ENCODE measurements around the gene BMP8B. TPM values are rescaled to one million over a fixed set of nuclear protein-coding genes. Genes with fewer than 3 reads are reported as not detected.
"Not testable (repeated sequence)": the region's sequence is repeated elsewhere in the genome, so short reads cannot be mapped to it uniquely, and the experiment has no call there.

The BMP8B gene
- total RNA-seq, 2 experiments from 2014 or later, result 0.91 to 0.94 TPM

DNA sequence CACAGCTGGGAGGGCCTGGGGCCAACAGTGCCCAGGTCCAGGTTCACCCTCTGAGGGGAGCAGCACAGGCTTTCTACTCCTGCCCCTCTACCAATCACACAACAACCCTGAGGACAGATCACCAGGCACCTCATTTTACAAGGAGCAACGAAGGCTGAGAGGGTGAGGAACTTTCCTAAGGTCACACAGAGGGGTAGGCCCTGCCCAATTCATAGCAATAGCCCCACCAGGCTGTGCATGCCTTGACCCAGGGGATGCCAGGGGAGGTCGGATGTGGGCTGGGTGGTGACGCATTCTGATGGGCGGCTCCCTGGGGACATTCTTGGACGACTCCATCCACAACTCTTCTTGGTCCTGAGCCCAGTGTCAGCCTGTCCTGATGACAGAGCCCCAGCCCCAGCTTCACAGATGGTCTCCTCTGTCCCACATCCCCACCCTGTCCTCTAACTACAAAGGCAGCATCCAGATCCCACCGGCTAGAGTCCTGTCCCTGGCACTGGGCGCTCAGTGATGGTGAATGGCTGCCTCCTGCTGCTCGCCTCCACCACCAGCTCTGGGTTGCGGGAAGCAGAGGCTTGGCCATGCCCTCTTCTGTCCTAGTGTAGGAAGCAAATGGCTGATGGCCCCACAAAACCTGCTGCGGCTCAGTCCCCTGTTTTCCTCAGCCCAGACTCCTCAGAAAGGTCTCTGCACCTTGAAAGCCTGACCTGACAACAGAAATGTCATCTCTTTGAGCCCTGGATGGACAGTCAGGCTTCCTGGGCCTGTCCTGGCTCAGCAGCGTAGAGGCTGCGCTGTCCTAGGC is 2.2 kb downstream of the BMP8B start:
- POLR2A ChIA-PET, result not testable (repeated sequence)
- CTCF ChIA-PET, result interaction anchor here (2.5 kb wide), 1 partner anchor 12 kb away, joined by 9 read pairs; no protein-coding TSS in a partner anchor

GRCh38 chr1:39782685-39783084 is 6.0 kb downstream of the BMP8B start:
- POLR2A ChIA-PET, result not testable (repeated sequence)

GRCh38 chr1:39782103-39782502 is 6.6 kb downstream of the BMP8B start:
- ChIA-PET POLR2A (no interaction called here), CTCF (interaction anchor here (1.7 kb wide), 1 partner anchor 17 kb away, joined by 3 read pairs; no protein-coding TSS in a partner anchor)

More at GRCh38 chr1:39782685-39783084, 6.0 kb downstream of the BMP8B start:
- CTCF ChIA-PET, result interaction anchor here (1.7 kb wide), 1 partner anchor 16 kb away, joined by 3 read pairs; no protein-coding TSS in a partner anchor

DNA sequence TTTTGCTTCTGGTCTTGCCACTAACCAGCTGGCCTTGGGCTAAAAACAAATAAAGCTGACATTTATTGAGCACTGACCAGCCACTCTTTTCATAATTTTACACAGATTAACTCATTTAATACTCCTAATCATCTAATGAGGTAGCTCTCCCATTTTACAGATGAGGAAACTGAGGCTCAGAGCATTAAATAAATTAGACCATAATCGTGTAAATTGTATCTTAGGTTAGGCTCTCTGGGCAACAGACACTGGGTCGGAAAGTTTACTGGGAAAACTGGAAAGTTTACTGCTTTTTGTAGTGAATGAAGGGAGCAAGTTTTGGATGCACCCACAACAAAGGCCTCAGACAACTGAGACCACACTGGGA is 7.3 kb downstream of the BMP8B start:
- ChIA-PET CTCF (no interaction called here), POLR2A (no interaction called here)

GRCh38 chr1:39779821-39780220 is 8.8 kb downstream of the BMP8B start:
- ChIA-PET CTCF (no interaction called here), POLR2A (no interaction called here)

GRCh38 chr1:39779137-39779536 is 9.5 kb downstream of the BMP8B start:
- CTCF ChIA-PET, result no interaction called here
- POLR2A ChIA-PET, result no interaction called here

GRCh38 chr1:39778463-39779099 is 10.1 kb downstream of the BMP8B start:
- CTCF ChIA-PET, POLR2A ChIA-PET: not testable (repeated sequence)

DNA sequence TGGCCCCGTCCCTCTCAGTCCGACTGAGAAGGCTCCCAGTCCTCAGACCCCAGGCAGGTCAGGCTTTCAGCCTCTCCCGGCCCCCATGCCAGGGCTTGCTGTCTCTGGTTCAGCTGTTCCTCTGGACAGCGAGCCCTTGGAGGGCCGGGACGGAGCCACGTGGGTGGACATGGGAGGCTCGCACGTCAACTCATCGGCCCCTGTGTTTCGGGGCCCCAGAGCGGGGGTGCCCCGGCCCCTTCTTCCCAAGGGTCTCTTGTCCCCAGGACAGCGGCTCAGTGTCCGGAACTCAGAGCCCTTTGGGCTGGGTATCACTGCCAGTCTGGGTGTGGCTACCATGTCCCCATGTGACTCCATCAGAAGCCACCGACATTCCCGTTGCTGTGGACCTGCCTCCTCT is 10.8 kb downstream of the BMP8B start:
- CTCF ChIA-PET, POLR2A ChIA-PET: not testable (repeated sequence)

DNA sequence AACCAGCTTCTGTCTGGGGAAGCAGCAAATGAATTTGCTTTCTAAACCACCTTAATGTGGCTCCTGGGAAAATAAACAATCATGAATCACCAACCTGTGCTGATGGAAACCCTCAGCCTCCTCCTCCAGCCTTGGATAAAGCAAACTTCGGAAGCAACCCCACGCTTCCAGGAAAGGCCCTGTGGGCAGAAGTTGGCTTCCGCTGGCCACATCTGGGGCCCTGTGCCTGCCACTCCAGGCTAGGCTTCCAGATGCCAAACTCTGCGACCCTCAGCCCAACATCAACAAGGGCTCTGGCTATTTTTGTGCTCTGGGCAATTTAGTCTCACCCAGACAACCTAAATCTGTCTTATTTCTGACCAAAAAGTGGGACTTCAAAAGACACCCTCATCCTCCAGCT is 11.4 kb downstream of the BMP8B start:
- ChIA-PET POLR2A (no interaction called here), CTCF (no interaction called here)

DNA sequence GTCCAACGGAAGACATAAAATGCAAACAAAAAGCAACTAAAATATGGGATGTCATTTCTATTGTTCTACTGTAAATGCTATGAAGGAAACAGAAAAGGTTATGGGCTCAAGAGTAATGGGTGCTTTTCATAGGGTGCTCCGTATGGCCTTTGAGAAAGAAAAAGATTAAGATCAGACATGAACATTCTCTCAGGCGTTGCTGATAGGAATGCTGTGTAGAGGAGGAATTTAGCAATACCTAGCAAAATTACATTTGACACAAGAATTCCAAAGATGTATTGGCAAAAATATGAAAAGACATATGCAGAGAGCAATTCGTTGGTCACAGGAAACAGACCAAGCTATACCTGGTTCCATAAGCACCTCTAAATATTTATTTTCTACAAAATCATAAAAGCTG is 11.8 kb downstream of the BMP8B start:
- ChIA-PET POLR2A (no interaction called here), CTCF (no interaction called here)

GRCh38 chr1:39776400-39776713 is 12.3 kb downstream of the BMP8B start:
- ChIA-PET POLR2A (no interaction called here), CTCF (no interaction called here)

GRCh38 chr1:39775676-39776399 is 12.8 kb downstream of the BMP8B start:
- POLR2A ChIA-PET, result not testable (repeated sequence)

DNA sequence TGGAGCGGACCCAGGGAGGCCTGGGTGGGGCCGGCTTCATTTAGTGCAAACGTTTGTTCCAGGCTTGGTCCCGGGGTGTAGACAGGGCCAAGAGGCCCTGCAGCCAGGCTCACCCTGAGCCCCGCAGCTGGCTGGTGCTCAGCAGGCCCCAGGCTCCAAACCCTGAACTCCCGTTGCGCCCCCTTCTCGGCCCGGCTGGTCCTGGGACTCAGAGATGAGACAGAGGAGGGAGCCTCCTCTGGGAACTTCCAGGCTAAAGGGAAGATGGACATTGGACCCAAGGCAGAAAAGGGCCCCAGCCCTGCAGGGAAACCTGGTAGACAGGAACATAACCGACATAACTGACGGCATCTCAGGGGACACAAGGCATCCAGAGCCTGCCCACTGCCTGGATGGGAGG is 13.5 kb downstream of the BMP8B start:
- POLR2A ChIA-PET, CTCF ChIA-PET: not testable (repeated sequence)

More at GRCh38 chr1:39775676-39776399, 12.8 kb downstream of the BMP8B start:
- CTCF ChIA-PET, result not testable (repeated sequence)

DNA sequence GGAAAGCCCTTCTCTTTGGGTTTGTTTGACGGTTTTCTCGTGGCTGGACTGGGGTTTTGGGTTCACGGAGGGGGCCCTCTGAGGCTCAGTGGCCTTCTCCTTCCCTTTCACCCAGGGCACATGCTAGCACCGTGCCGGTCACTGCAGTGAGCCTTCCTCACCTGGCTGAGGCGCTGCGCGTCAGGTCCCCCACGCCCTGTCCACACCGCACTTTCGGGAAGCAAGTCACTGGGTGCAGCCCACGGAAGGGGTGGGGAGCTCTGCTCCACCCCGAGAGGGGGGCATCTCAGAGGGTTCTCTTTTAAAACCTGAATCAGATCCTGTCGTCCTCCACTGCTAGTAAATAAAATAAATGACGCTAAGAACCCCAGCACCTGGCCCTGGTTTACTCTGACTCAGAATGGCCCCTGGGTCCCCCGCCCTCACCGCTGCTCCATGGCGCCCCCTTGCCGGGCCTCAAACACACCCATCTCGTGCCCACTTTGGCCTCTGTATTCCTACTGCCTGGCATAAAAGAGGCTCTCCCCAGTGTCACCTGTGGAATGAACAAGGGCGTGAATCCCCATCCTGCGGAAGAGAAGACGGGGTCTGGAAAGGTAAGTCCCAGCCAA is 15.2 kb downstream of the BMP8B start:
- CTCF ChIA-PET, POLR2A ChIA-PET: not testable (repeated sequence)

DNA sequence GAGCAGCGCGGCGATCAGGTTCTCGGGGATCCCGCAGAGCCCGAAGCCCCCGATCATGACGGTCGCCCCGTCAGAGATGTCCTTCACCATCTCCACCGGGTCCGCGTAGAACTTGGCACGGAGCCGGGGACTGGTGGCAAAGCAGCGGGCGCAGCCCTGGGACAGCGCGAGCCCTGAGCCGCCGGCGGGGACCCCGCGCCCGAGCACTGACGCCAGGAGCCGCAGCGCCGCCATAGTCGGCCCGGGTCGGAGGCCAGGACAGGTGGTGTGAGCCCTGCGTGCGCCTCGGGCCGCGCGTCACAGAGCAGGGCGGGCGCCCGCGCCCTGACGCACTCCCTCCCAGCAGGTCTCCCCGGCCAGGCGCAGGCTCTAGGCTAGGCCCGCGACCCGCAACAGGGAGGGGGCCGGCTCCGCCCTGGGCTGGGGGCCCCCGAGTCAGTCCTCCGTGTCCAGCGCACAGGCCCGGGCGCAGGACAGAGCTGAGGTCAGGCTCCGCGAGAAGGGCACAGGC is 17.6 kb downstream of the BMP8B start, which contains the start of gene OXCT2:
OXCT2 (minus strand) TSS at position 327 of the 511 bp plus-strand sequence; CDS start at position 234, 93 bp downstream.
- CTCF ChIA-PET, result not testable (repeated sequence)
- POLR2A ChIA-PET, result interaction anchor here (0.6 kb wide), 1 partner anchor 80 kb away, joined by 3 read pairs; the partner anchor contains the start of gene HPCAL4

DNA sequence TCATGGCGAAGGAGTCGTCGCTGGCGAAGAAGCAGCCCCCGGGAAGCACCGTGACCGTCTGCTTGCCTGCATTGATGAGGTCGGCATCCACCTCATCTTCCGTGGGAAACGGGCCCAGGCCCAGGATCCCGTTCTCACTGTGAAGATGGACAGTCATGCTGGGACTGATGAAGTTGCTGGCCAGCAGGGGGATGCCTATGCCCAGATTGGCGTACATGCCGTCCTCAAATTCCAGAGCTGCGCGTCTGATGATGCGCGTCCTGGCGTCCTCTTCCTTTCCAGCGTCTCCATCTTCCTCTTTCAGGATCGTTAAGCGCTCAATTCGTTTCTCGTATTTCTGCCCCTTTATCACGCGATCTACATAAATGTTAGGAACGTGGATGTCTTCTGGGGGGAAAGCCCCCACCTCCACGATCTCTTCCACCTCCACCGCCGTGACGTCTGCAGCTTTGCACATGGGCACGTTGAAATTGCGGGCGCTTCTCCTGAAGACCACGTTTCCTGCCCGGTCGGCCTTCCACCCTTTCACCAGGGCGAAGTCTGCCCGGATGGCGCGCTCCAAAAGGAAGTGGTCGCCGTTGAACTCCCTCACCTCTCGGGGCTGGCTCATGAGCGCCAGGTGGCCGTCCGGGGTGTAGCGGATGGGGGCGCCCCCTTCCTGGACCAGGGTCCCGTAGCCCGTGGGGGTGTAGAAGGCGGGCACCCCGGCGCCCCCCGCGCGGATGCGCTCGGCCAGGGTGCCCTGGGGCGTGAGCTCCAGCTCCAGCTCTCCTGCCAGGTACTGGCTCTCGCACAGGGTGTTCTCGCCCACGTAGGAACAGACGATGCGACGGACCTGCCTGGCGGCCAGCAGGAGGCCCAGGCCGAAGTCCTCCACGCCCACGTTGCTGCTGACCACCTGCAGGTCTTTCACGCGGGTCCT is 18.3 kb downstream of the BMP8B start:
- CTCF ChIA-PET, result not testable (repeated sequence)
- POLR2A ChIA-PET, result interaction anchor here (0.6 kb wide), 1 partner anchor 79 kb away, joined by 3 read pairs; the partner anchor contains the start of gene HPCAL4

GRCh38 chr1:39769502-39769901 is 19.2 kb downstream of the BMP8B start:
- POLR2A ChIA-PET, CTCF ChIA-PET: not testable (repeated sequence)

DNA sequence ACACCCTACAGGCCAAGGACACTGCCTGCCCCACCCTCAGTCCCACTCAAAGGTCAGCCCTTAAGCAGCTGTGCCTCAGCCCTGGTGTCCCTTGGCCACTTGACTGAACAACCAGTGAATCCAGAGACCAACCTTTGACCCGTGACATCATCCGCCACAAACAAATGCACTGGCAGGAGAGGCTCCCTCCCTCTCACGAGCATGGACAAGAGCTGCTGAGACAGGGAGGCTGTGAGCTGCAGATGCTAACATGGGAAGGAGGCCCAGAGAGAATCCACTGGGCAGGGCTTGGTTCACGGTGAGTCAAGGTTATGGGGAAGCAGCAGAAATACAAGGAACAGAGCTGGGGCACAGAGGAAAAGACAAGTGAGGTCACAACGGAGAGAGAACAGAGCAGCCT is 22.2 kb downstream of the BMP8B start:
- CTCF ChIA-PET, result not testable (repeated sequence)

GRCh38 chr1:39764512-39764911 is 24.2 kb downstream of the BMP8B start:
- POLR2A ChIA-PET, CTCF ChIA-PET: not testable (repeated sequence)

More for the DNA sequence above, 22.2 kb downstream of the BMP8B start:
- POLR2A ChIA-PET, result not testable (repeated sequence)
